Activated naive CD4-positive, alpha-beta T cell treated with anti-CD3 and anti-CD28 coated beads, Interleukin-2, amount 50 U/mL, for 24 hours (primary cell): Measurements from ENCODE around the gene AQP5.

Experiments used
- H3K27ac Mint-ChIP-seq: one replicate; pipeline ENCODE4 v1.8.0; 2021; ENCODE audit warnings: mild to moderate bottlenecking, mixed read lengths
- H3K27me3 Mint-ChIP-seq: one replicate; pipeline ENCODE4 v1.8.0; 2021; ENCODE audit warnings: mixed read lengths
- H3K36me3 Mint-ChIP-seq: one replicate; pipeline ENCODE4 v1.8.0; 2021; ENCODE audit warnings: mixed read lengths
- H3K4me1 Mint-ChIP-seq: one replicate; pipeline ENCODE4 v1.8.0; 2021; ENCODE audit warnings: mixed read lengths
- H3K4me3 Mint-ChIP-seq: one replicate; pipeline ENCODE4 v1.8.0; 2021; ENCODE audit warnings: mild to moderate bottlenecking, mixed read lengths
- H3K9me3 Mint-ChIP-seq: one replicate; pipeline ENCODE4 v1.8.0; 2021; ENCODE audit warnings: mixed read lengths

The AQP5 gene

DNA sequence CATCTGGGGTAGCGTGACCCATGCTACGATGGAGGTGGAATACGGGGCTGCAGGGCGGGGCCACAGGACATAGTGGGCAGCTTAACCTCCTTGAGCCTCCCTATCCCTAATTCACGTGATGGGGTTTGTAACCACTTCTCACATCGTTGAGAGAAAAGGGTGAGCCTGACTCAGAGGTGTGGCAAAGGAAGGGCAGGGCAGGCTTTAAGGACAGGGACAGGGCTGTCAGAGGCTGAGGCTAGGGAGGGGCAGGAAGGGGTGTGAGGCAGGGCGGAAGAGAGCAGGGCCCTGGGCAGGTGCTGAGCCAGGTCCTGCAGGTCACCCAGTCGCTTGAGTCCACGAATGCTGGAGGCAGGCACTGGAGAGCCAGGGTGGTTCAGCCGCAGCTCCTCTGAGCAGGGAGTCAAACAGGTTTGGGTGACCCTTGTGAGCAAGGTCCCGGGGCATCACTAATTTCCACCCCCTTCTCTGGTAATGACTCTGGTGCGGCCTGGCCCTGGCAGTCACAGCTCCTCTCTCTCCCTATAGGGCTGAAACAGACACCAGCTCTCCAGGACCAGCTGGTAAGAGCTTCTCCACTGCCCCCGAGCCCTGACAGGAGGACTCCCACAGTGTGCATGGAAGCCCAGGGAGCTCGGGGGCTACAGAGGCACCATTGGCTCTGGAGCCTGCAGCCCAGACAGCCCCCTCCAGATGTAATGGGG lies 18.6 kb upstream of the AQP5 start:
- H3K27me3 Mint-ChIP-seq, result no peaks in the 10 kb centered on the region
- no peak overlapping the region for H3K27ac Mint-ChIP-seq
- H3K4me3 Mint-ChIP-seq, result no peak overlapping the region
- H3K4me1 Mint-ChIP-seq, result peaks cover 20% of the 10 kb centered on the region
- no peaks in the 10 kb centered on the region for H3K36me3 Mint-ChIP-seq
- H3K9me3 Mint-ChIP-seq, result no peaks in the 10 kb centered on the region

DNA sequence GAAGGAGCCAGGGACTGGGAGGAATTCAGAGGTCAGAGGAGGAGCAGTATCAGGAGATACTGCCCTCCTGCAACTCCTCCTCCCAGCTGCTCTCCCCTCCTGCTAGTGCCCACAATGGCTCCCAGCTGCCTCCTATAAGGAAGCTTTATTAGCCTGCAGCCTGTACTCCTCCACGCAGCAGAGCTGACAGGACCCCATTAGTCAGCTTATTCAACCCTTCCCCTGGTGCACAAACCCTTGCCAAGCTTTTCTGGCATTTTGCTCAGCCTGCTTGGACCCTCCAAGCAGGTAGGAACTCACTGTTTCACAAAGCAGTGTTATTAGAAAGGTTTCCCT lies 18.1 kb upstream of the AQP5 start:
- no peak overlapping the region for H3K27ac Mint-ChIP-seq
- H3K27me3 Mint-ChIP-seq, result no peaks in the 10 kb centered on the region
- no peak overlapping the region for H3K4me3 Mint-ChIP-seq
- no peaks in the 10 kb centered on the region for H3K36me3 Mint-ChIP-seq
- no peaks in the 10 kb centered on the region for H3K9me3 Mint-ChIP-seq
- H3K4me1 Mint-ChIP-seq, result peaks cover 20% of the 10 kb centered on the region

DNA sequence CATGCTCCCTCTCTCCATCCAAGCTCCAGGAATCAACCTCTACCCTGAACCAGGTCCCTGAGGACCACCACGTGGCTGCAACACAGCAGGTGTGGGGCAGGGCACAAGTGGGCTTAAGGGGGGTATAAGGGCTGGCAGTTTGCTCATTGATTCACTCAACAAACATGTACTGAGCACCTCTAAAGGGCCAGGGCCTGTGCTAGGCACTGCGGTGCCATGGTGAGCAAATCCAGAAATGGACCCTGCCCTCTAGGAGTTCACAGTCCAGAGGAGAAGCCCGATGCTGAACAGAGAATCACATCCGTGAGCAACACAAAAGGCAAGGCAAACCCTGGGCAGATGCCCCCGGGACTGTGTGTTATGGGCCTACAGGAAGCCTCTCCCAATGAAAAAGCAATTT lies 17.6 kb upstream of the AQP5 start:
- Mint-ChIP-seq H3K27ac (no peak overlapping the region), H3K4me3 (no peak overlapping the region)

DNA sequence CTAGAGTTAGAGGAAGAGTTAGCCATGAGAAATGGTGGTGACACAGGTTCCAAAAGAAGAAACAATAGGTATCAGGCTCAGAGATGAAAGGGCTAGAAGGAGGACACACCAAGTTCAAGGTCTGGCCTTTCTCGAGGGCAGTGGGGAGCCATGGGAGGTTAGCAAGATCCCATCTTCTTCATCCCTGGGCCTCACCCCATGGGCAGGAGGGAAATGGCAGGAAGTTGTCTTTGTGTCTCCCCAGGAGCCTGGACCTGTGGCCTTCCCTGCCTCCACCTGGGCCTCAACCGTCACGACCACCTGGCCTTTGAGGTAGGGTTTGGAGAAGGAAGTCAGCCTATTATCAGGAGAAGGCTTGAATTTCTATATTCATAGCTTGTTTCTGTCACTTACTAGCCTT lies 17.0 kb upstream of the AQP5 start:
- no peaks in the 10 kb centered on the region for H3K36me3 Mint-ChIP-seq
- H3K27me3 Mint-ChIP-seq, result no peaks in the 10 kb centered on the region
- H3K27ac Mint-ChIP-seq, result peak overlapping the region; percentile 90
- H3K4me1 Mint-ChIP-seq, result peaks cover 20% of the 10 kb centered on the region
- no peaks in the 10 kb centered on the region for H3K9me3 Mint-ChIP-seq
- H3K4me3 Mint-ChIP-seq, result peak overlapping the region; percentile 86

More for the DNA sequence above, 17.6 kb upstream of the AQP5 start:
- Mint-ChIP-seq H3K27me3 (no peaks in the 10 kb centered on the region), H3K9me3 (no peaks in the 10 kb centered on the region), H3K36me3 (no peaks in the 10 kb centered on the region), H3K4me1 (peaks cover 20% of the 10 kb centered on the region)

DNA sequence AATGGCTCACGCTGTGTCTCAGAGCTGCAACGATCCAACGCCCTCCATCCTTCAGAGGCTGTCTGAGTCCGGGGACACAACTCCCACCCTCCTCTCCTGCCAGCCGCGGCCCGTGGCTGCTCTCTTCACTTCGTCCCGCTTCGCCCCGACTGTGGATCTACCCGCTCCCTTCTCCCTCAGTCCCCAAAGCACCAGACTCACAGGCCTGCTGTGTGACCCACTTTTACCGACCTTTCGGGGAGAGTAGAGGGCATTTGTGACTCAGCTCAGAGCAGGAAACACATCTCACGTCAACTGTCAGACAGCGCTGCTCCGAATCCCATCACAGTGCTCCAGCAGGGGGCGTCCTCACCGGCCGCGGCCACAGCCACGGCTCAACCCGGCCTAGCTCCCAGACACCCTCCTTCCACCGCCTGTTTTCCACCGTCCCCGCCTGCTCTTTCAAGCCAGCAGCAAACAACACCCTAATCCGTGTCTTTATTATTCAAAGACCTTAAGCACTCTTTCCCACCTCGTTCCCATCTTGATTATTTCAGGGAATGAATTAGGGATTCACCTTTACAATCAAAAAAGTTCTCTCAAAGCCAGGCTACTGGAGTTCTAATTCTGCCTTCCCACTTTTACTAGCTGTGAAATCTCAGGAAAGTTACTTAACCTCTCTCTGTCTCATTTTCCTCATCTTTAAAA lies 16.1 kb upstream of the AQP5 start:
- Mint-ChIP-seq H3K27me3 (no peaks in the 10 kb centered on the region), H3K9me3 (no peaks in the 10 kb centered on the region), H3K27ac (peak overlapping the region; percentile 90), H3K36me3 (no peaks in the 10 kb centered on the region), H3K4me1 (peaks cover 20% of the 10 kb centered on the region), H3K4me3 (peak overlapping the region; percentile 86)

DNA sequence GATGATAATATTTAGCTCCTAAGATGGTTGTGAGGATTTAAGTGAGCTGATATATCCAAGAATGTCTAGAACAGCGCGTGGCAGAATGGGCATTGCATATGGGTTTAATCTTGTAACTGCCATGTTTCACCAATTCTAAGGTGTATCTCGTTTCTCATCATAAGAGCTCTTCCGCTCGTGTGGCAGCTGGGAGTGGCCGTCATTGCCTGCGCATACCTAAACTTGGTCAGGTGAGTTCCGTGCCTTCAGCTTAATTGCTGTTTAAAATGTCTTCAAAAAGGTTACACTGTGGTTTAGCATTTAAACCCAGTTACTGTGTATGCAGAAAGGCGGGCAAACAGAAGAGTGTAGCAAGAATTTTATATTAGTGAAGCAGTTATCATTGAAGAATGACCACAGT lies 15.6 kb upstream of the AQP5 start:
- H3K36me3 Mint-ChIP-seq, result no peaks in the 10 kb centered on the region
- H3K4me1 Mint-ChIP-seq, result peaks cover 20% of the 10 kb centered on the region
- no peaks in the 10 kb centered on the region for H3K9me3 Mint-ChIP-seq
- no peak overlapping the region for H3K27ac Mint-ChIP-seq
- H3K4me3 Mint-ChIP-seq, result peak overlapping the region; percentile 86
- no peaks in the 10 kb centered on the region for H3K27me3 Mint-ChIP-seq

DNA sequence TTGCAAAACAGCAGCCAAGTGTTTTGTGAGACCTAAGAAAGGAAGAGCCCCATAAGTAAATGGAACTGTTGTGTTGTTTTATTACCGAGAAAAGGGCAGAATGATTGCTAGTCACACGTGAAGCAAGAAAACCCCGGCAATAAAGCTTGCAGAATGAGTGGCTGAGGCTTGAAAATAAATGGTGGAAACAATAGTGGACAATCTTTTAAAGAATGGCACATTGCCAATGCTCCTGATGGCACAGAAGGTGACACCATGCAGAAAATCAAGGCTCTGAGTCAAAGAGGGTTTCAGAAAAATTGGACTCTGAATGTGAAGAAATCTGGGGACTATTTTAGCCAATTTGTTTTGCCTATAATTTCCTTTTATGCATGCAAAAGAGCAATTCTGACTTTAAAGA lies 15.2 kb upstream of the AQP5 start:
- Mint-ChIP-seq H3K27me3 (no peaks in the 10 kb centered on the region), H3K4me1 (peaks cover 20% of the 10 kb centered on the region), H3K4me3 (no peak overlapping the region), H3K9me3 (no peaks in the 10 kb centered on the region), H3K36me3 (no peaks in the 10 kb centered on the region), H3K27ac (no peak overlapping the region)

DNA sequence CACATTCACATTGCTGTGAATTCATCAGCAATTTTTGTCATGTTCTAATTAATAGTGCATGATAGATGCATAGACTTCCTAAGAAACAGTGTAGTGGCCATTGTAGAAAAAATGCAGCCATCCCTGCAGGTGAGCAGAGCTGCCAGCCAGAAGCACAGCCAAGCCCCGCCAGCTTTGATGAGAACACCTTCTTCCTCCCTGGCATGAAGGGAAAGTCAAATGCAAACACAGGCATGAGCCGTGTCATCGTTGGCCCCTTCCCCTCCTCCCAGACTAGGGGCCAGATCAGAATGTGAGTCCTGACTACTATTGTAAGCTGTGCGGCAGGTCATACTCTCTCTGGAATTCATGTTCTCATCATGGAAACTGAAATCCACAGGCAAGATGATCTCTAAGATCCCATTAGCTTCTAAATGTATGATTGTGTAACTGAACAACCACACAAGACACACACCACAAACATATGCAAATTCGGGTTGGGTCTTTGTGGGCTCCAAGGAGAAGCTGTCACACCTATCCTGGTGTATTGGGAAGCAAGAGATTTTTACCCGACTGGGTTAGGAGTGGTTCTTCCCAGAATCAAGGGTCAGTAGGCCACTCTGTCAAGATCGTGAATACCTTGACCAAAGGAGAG lies 14.0 kb upstream of the AQP5 start:
- Mint-ChIP-seq H3K27ac (no peak overlapping the region), H3K9me3 (no peaks in the 10 kb centered on the region), H3K4me1 (peaks cover 20% of the 10 kb centered on the region), H3K4me3 (no peak overlapping the region), H3K27me3 (no peaks in the 10 kb centered on the region), H3K36me3 (no peaks in the 10 kb centered on the region)

DNA sequence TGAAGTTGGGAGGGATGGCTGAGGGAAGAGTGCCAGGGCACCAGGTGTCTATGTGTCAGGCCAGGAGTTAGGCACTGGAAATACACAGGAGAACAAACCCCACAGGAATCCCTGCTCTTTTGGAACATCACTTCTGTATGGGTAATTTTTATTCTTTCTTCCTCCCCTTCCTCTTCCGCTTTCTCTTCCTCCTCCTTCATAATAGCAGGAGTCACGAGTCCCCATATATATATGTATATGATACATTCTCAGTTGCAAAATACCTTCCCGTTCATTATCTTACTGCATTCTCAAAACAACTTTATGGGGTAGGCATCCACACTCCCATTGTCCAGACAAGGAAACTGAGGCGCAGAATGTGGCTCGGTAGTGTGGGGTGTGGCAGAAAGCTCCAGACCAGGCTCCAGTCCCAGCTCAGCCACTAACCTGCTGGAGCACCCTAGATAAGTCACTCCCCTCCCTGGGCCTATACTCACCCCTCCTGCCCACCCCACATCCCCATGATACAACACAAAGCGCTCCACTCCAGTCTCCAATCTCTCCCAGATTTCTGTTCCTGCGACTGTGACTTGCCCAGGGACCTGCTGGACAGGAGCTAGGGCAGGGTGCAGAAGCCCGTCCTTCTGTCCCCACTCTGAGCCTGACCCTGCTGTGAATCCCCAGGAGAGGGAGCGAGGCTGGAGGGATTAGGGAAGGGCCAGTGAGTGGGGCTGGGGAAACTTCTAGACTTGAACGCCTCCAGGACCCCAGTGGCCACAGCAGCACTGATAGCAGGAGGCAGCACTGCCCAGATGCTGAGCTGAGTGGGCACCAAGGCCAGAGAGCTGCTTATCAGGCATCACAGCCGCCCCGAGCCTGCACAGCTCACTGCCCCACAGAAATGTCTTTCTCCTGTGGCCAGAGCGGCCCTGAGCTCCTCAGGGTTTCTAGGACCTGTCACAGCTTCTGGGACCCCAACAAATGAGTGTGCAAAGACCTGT lies 12.5 kb upstream of the AQP5 start:
- H3K36me3 Mint-ChIP-seq, result no peaks in the 10 kb centered on the region
- H3K4me3 Mint-ChIP-seq, result no peak overlapping the region
- H3K9me3 Mint-ChIP-seq, result no peaks in the 10 kb centered on the region
- peaks cover 20% of the 10 kb centered on the region for H3K4me1 Mint-ChIP-seq
- no peak overlapping the region for H3K27ac Mint-ChIP-seq
- H3K27me3 Mint-ChIP-seq, result peaks cover 4% of the 10 kb centered on the region

DNA sequence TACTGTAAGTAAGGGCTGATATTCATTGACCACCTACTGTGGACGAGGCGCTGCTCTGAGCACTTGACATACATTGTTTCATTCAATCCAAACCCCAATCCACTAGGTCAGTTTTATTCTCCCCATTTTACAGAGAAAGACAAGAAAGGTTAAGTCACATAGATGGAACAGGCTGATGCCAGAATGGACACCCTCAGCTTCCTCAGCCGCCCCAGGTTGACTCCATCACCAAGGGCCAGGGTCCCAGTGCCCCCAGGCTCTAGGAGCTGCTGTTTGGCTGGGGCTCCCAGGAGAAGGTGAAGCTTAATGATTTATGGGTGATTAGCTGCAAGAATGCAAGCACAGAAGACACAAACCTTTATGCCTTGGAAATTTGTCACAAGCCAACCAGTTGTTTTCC lies 11.8 kb upstream of the AQP5 start:
- Mint-ChIP-seq H3K4me1 (peaks cover 14% of the 10 kb centered on the region), H3K4me3 (no peak overlapping the region), H3K9me3 (no peaks in the 10 kb centered on the region), H3K27ac (no peak overlapping the region), H3K36me3 (no peaks in the 10 kb centered on the region), H3K27me3 (peaks cover 11% of the 10 kb centered on the region)

DNA sequence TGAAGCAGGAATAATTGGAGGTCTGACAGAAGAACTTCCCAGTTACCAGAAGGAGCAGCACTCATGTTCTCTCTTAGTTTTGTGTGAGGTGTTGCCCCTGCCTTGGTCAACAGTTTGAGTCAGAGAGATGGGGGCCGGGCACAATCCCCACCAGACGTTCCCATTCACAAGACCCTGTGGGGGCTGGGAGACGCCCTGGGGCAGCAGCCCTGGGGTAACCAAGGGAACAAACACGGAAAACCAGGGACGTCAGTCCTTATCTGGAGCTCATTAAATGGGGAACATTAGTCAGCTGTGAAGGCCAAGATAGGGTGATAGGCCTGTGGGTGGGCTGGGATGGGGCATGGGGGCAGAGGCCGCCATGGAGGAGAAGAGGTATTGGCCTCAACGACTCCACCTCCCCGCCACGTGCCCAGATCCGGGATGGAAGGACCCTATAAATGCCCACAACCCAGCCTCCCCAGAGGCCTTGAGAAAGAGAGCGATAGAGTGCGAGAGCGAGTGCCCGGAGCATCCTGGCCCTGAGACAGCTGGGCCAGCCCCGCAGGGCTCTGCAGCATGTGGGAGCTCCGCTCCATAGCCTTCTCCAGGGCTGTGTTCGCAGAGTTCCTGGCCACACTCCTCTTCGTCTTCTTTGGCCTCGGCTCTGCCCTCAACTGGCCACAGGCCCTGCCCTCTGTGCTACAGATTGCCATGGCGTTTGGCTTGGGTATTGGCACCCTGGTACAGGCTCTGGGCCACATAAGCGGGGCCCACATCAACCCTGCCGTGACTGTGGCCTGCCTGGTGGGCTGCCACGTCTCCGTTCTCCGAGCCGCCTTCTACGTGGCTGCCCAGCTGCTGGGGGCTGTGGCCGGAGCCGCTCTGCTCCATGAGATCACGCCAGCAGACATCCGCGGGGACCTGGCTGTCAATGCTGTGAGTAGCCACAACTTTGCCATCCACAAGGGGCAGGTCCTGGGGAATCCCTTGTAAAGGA lies 11.1 kb upstream of the AQP5 start, which contains the start of gene AQP2:
AQP2 (plus strand) TSS at position 465 of the 979 bp plus-strand sequence; CDS start at position 559, 94 bp downstream.
- no peak within 1 kb of the TSS for H3K4me3 Mint-ChIP-seq
- peaks cover 7% of the 10 kb centered on the region for H3K4me1 Mint-ChIP-seq
- no peaks in the 10 kb centered on the region for H3K36me3 Mint-ChIP-seq
- H3K9me3 Mint-ChIP-seq, result no peaks in the 10 kb centered on the region
- H3K27me3 Mint-ChIP-seq, result peaks cover 12% of the 10 kb centered on the region
- no peak within 1 kb of the TSS for H3K27ac Mint-ChIP-seq

DNA sequence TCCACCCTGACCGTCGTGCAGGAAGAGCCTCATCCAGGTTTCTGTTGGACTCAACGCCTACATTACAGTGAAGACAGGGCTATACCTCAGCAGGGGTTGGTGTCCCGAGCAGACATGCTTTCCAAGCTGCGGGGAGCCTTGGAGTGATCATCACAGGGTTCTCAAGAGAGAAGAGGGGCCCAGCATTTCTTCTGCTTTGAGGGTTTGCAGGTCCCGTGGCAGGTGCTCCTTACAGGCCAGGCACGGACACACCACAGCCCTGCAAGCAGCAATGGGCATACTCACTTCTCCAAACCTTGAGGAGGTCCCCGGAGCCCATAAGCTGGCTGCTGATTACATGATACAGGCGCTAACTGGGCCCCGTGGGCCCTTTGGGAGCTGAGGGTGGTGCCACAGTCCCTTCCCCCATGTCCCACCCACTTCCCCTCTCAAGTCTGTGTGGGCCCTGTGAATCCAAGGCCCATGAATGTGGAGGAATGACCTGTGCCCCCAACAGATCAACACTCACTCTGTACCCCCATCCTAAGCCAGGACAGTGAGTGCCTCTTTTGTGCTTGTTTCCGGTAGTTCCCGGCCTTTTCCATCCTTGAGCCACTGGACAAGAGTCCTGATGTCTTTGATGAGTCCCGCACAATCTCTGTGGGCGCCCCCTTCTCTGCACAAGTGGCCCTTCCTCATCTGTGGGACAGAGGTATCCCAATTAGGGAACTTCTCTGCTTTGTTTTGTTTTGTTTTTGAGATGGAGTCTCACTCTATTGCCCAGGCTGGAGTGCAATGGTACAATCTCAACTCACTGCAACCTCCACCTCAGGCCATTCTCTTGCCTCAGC lies 10.0 kb upstream of the AQP5 start:
- Mint-ChIP-seq H3K27ac (no peak overlapping the region), H3K36me3 (no peaks in the 10 kb centered on the region), H3K9me3 (no peaks in the 10 kb centered on the region)

DNA sequence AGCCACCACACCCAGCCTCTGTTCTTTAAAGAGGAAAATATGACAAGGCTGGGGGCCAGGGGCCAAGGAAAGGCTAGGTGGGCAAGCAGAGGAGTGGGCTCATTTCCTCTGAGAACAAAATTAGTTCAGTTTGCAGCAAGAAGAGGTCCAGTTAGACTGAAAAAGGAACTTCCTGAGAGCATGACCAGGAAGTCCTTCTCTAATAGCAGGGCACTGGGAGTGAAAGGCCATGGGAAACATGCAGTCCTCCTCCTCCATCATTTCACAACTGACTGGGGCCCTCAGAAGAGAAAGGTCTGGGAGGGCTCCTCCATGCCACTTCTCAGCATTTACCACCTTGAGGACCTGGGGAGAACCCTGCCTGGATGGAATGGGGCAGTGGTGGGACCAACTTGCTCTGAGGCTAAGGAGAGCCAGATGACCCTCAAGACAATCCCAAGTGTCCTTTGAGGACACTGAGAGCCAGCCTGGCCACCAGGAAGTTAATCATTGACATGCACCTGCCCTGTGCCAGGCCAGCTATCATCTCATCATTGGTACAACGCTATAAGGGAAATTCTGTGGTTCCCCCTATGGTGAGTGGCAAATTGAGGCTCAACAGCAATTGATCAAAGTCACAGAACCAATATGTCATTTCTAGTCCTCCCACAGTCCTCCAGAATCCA lies 9.1 kb upstream of the AQP5 start:
- no peaks in the 10 kb centered on the region for H3K36me3 Mint-ChIP-seq
- no peak overlapping the region for H3K4me3 Mint-ChIP-seq
- H3K27me3 Mint-ChIP-seq, result peaks cover 24% of the 10 kb centered on the region
- H3K4me1 Mint-ChIP-seq, result no peaks in the 10 kb centered on the region
- no peak overlapping the region for H3K27ac Mint-ChIP-seq
- H3K9me3 Mint-ChIP-seq, result no peaks in the 10 kb centered on the region

More for the DNA sequence above, 10.0 kb upstream of the AQP5 start:
- Mint-ChIP-seq H3K4me1 (no peaks in the 10 kb centered on the region), H3K27me3 (peaks cover 16% of the 10 kb centered on the region), H3K4me3 (no peak overlapping the region)
